ENCODE data around the gene TNRC18.
"Not testable (repeated sequence)": the region's sequence is repeated elsewhere in the genome, so short reads cannot be mapped to it uniquely, and the experiment has no call there.

Gene TNRC18

GRCh38 chr7:5315761-5316160 lies 107.9 kb downstream of the TNRC18 start:
- DNase-seq: no peak

GRCh38 chr7:5314864-5315263 lies 108.8 kb downstream of the TNRC18 start:
- no peak for DNase-seq

GRCh38 chr7:5313076-5313885 lies 110.4 kb downstream of the TNRC18 start:
- peak in 3 of 14 donors; percentile 4 to 32 (median 17) for DNase-seq

- not testable (repeated sequence) for DNase-seq
These were observed 111.2 kb downstream of the TNRC18 start for GRCh38 chr7:5312276-5313070.

- DNase-seq: no peak
These were observed 112.7 kb downstream of the TNRC18 start for GRCh38 chr7:5310822-5311405.

- DNase-seq: no peak
These were observed 114.5 kb downstream of the TNRC18 start for GRCh38 chr7:5309146-5309545.

- DNase-seq: not testable (repeated sequence)
These were observed 116.2 kb downstream of the TNRC18 start for GRCh38 chr7:5307221-5308142.

GRCh38 chr7:5305050-5305449 lies 118.6 kb downstream of the TNRC18 start:
- not testable (repeated sequence) for DNase-seq

GRCh38 chr7:5303591-5304505 lies 119.8 kb downstream of the TNRC18 start:
- no peak for DNase-seq

- DNase-seq: no peak
These were observed 120.6 kb downstream of the TNRC18 start for GRCh38 chr7:5303061-5303460.

- DNase-seq: no peak
These were observed 121.1 kb downstream of the TNRC18 start for GRCh38 chr7:5302577-5302976.

- DNase-seq: no peak
These were observed 123.3 kb downstream of the TNRC18 start for GRCh38 chr7:5300366-5300765.

- no peak for DNase-seq
These were observed 126.9 kb downstream of the TNRC18 start for GRCh38 chr7:5296611-5297226.

GRCh38 chr7:5296015-5296610 lies 127.5 kb downstream of the TNRC18 start:
- no peak for DNase-seq

GRCh38 chr7:5295039-5296014 lies 128.3 kb downstream of the TNRC18 start:
- no peak for DNase-seq

- no peak for DNase-seq
These were observed 129.3 kb downstream of the TNRC18 start for GRCh38 chr7:5294169-5294987.

GRCh38 chr7:5291711-5292335 lies 131.8 kb downstream of the TNRC18 start:
- DNase-seq: not testable (repeated sequence)

All from C1 segment of cervical spinal cord (tissue), 14 donors.